Epidermal melanocyte (primary cell): Measurements from ENCODE around the gene OR5H14.
"Not testable (repeated sequence)": the region's sequence is repeated elsewhere in the genome, so short reads cannot be mapped to it uniquely, and the experiment has no call there.

Experiments
- DNase-seq: peaks from one replicate; pipeline ENCODE4 v3.0.0; 2011; ENCODE audit warnings: low spot score; ENCODE audit not compliant: insufficient read length

OR5H14 gene

DNA sequence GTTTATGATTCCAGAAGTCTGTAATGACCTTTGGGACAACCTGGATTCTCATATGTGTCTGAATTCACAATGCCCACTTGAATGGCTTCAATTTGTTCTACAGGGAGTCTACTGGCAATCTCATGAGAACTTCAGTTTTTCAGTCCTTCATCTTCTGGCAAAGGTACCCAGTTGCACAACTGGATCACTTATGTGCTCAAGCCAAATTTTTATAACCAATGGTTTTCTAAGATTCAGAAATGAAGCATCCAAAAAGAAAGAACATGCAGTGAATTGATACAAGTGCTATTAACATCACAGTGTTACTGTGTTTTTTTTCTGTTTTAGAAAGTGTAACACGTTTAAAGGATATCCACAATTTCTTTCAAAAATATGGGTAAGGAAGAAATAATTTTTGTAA is at the start of gene OR5H14:
TSS of gene OR5H14 (plus strand) at position 301 of the 400 bp plus-strand sequence. CDS start 1,907 bp downstream, outside the sequence.
- no peak for DNase-seq

DNA sequence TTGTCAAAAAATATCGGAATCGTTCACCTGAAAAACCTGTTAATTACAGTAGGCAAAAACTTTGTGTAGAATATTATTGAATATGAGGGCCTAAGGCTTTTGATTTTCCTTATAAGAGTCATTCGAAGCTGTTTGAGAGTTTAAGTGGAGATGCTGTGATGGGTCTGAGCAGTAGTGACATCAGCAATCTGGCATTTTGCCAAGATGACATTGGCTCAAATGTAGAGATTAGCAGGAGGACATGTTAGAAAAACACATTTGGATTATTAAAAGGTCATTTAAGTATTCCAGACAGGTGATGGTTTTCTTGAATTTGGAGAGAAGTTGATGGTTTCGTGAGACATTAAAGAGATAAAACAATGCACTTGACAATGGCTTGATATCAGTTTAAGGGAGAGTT is 47.4 kb upstream of the OR5H14 start:
- DNase-seq = no peak

DNA sequence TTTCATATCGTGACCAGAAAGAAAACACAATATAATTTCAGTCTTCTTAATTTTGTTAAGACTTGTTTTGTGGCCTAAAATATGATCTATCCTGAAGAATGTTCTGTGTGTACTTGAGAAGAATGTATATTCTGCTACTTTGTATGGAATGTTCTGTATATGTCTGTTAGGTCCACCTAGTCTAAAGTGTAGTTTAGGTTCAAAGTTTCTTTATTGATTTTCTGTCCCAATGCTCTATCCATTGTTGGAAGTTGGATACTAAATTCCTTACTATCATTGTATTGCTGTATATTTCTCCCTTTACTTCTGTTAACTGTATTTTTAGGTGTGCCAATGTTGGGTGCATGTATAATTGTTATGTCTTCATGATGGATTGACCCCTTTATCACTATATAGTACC is 39.1 kb upstream of the OR5H14 start:
- no peak for DNase-seq

DNA sequence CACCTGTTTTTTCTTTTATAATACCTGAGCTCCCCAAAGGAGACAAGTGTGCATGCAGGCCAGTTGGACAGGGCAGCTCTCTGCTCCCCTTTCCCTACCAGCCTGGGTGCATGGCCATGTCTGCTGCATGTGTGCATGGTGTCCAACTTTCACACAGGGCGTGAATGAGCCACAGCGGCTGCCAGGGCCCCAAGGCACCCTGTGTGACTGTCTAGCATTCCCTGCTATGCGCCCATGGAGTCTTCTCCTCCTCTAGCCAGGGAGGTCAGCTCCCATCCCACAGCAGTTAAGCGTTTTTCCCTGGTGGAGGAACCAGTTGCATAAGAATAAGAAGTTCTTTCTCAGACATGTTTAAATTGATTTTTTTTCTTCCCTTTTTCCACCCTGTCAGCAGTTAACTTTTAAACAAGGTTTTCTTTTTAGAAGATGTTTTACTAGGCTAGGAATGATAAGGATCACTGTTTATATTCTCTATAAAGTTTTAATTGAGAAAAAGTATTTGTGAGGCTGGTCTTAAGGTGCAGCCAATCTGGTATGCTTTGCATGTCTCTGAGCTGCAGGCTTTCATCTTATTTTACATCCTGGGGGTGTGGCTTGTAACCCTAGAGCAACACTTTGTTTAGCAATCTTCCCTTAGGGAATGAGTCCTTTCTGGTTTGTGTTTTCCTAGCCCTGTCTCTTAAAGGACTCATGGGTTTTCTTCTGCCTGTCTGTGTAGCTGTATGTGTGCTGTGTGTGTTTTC is 37.3 kb upstream of the OR5H14 start:
- DNase-seq = no peak

DNA sequence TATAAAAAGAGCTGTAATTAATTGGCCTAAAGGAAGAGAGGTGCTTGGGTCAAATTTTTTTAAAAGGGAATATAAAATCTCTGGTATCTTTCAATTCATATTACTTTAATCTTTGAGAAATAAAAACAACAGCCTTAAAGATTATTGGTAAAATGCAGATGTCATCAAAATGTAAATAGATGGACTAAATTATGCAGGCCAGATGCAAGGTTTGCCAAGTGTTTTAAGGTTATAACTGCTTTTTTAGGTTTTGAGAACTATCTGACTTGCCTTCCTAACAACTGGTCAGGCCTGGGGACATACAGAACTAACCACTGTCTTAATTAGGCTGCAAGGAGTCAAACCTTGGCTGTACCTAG is 36.8 kb upstream of the OR5H14 start:
- no peak for DNase-seq

DNA sequence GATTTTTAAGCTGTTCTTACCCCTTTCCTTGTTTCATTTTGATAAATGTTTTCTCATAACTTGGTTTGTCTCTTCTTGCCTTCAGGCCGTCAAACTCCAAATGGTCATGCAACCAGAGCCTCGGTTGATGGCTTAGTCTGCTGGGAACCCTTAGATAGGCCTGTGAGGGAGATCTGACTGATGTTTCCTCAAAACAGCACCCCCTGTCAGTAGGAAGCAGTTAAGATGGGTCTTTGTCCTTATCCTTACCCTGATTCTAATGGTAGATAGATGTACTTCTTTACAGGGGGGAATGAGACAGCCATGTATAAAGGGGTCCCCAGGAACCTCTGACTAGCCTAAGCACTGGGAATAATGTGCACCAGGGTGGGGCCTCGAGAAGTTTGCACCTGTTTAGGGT is 33.0 kb upstream of the OR5H14 start:
- DNase-seq = no peak

DNA sequence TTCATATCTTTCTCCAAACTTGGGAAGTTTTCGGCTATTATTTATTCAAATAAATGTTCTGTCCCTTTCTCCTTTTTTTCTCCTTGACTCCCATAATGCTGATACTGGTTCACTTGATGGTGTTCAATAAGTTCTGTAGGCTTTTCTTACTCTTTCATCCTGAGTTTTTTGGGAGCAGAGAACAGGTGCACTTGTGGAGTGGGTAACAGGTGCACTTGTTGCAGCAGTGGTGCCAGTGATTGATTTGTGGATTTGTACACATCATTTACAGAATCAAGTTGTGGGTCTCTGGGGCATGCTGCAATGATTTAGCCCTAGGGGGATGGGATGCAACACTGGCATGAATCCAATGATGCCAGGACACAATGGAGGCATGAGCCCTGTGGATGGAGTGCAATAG is 31.6 kb upstream of the OR5H14 start:
- no peak for DNase-seq

DNA sequence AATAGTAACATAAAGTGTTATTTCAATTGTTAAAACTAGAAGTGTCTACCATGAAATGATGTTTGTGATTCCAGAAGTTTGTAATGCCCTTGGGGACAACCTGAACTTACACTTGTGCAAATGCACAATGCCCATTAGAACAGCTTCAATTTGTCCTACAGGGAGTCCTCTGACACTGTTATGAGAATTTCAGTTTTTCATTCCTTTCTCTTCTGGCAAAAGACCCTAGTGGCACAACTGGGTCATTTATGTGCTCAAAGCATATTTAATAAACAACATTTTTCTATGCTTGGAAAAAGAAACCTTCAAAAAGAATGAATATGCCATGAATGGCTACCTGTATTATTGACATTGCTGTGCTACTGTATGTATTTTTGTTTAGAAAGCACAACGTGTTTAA is 16.9 kb upstream of the OR5H14 start, which contains the start of gene OR5H1:
TSS of gene OR5H1 (plus strand) at position 301 of the 400 bp plus-strand sequence. CDS start 1,977 bp downstream, outside the sequence.
- no peak for DNase-seq

DNA sequence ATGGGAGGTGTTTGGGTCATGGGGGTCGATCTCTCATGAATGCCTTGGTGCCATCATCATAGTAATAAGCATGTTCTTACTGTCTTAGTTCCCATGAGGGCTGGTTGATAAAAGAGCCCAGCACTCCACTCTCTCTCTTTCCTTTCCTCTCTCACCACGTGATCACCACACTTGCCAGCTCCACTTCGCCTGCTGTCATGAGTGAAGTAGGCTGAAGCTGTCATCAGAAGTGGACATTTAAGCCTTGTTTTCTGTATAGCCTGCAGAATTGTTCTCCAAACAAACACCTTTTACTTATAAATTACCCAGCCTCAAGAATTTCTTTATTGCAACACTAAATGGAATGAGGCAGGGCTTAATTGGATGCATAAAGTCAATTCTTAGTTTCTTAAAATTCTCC is 10.6 kb upstream of the OR5H14 start:
- no peak for DNase-seq

DNA sequence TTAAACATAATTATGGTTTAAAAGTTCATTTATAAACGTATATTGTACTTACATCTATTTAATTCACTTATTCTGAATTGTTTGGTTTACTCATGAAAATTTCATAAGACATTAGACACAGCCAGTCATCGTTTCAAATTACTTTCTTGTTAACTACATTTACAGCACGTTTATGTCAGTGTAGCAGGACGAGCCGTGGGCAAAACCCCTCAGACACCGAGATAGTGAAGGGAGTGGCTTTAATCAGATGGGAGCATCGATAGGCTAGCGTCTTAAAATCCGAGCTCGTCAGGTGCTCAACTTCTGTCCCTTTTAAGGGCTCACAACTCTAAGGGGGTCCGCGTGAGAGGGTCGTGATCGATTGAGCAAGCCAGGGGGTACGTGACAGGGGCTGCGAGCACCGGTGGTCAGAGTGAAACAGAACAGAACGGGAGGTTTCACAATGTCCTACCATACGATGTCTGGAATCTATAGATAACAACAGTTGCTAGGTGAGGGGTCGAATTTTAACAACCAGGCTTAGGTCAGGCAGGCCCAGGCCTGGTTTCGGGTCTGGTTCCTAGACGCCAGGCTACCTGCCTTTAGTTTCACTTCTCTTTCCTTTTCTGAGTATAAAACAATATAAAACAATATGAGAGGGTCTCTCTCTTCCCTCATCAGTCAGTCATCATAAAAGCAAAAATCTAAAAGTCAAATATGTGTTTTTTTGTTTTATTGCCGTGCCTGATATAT is 9.3 kb upstream of the OR5H14 start:
- not testable (repeated sequence) for DNase-seq

DNA sequence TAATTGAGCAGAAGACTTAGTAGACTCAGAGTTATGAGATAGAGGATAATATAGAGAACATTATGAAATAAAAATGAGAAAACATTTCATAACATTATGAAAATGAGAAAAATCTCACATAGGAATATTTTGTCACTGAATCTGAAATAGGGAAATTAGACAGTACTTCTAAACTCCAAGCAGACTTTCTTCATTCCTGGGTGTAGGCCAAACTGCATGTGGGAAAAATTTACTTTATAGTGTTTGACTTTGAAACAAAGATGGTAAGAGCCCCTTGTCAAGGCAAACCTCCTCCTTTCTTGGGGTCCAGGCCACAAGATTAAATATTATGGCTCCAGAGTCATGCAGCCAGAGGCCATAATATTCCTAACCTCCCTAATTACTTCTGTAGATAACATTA is 6.7 kb upstream of the OR5H14 start:
- no peak for DNase-seq

DNA sequence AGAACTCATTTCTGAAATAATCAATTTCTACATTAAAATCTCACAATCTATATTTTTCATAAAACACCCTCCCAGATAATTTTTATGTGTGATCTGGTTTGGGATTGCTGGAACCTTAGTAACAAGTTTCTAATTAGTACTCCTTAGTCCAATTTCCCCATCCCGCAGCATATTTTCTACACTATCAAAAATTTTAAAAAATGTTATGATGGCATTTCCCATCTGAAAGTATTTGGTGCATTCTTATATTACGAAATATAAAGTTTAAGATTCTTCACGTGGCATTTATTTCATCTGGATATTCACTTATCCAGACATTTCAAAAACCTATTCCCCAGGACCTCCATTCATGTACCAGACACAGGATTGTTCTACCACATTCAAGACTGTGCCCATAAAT is 1.5 kb downstream of the OR5H14 start:
- DNase-seq = no peak

DNA sequence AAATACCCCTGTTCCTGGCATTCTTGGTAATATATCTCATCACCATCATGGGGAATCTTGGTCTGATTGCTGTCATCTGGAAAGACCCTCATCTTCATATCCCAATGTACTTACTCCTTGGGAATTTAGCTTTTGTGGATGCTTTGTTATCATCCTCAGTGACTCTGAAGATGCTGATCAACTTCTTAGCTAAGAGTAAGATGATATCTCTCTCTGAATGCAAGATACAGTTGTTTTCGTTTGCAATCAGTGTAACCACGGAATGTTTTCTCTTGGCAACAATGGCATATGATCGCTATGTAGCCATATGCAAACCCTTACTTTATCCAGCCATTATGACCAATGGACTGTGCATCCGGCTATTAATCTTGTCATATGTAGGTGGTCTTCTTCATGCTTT is 2.2 kb downstream of the OR5H14 start:
- DNase-seq = not testable (repeated sequence)

DNA sequence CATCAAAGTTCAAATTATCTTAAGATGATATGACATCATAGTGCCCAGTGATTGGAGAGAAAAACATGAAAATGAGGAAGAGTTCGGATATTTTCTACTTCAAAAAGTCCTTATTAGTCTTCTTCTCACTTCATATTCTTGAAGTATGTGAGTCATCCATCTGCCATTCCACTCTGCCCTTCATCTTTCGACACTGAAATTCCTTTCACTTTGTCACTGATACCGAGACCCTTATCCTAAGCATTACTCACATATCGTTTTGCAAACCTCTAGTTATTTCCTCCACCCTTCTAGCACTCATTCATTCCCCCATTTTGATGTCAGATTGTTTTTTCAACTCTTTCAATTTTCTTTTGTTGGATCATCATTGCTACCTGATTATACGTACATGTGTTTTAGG is 4.0 kb downstream of the OR5H14 start:
- DNase-seq = no peak

DNA sequence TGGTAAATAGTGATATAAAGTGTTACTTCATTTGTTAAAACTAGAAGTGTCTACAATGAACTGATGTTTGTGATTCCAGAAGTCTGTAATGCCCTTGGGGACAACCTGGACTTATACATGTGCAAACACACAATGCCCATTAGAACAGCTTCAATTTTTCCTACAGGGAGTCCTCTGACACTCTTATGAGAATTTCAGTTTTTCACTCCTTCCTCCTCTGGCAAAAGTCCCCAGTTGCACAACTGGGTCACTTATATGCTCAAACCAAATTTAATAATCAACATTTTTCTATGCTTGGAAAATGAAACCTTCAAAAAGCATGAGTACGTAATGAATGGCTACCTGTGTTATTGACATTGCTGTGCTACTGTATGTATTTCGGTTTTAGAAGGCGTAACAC is 19.1 kb downstream of the OR5H14 start, which contains the start of gene OR5H15:
TSS of gene OR5H15 (plus strand) at position 301 of the 400 bp plus-strand sequence. CDS start 2,004 bp downstream, outside the sequence.
- DNase-seq = no peak

DNA sequence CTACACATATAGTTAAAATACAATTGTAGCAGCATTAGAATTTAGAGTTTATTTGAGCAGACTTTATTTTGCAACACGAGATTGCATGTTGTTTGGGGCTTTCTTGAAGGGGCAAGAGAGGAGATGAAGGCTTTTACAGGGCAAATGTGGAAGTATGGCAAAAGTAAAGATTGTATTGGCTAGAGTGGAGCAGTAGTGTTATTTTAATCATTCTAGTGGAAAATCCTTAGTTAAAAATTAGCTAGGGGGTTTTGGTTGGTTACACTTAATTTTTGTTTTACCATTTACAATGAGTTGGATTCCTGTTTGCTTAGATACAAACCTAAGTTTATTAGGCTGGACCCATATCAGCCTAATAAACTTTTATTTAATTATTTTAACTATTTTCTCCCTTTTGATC is 23.8 kb downstream of the OR5H14 start:
- no peak for DNase-seq

DNA sequence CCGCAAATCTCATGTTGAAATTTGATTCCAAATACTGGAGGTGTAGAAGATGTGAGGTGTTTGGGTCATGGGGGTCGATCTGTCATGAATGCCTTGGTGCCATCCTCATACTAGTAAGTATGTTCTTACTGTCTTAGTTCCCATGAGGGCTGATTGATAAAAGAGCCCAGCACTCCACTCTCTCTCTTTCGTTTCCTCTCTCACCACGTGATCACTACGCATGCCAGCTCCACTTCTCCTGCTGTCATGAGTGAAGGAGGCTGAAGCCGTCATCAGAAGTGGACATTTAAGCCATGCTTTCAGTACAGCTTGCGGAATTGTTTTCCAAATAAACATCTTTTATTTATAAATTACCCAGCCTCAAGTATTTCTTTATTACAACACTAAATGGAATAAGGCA is 25.3 kb downstream of the OR5H14 start:
- DNase-seq = no peak

DNA sequence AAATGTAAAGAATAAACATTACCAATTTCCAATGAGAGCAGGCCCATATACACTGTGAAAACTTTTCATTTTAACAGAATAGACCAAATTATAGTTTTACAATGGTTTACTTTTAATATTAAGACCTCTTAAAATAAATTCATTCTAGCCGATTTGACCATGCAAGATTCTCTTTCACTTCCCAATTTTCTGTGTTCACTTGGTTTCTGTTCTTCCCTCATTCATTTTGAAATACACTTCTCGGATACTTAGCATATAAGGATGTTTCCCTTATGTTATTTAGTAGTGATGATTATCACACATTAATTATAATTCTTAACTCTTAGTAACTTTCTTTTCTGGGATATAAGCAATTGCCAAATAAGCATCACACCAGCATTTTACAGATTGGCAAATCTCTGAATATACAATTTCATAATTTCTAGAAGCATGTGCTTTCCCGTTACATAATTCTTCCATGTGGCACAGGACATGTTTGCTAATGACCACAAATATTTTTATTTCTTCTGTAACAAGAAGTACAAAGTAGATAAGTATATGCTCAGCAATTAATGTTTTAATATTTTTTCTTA is 33.1 kb downstream of the OR5H14 start:
- DNase-seq = no peak

DNA sequence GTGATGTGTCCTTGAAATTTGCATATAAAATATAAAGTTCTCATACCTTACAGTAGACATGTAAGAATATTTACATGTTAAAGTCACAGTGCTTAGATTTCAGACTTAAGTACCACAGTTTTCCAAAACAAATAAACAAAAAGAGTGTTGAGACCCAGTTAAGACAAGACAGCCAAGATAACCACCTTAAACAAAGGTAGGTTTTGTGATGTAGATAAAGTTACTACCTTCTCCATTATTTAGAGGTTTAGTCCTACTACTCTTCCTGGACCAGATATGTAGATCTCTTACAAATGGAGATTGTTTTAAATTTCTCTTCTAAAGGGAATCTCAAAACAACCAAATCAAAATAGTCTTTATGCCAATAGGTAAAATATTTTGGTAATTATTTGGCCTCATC is 34.9 kb downstream of the OR5H14 start:
- no peak for DNase-seq

DNA sequence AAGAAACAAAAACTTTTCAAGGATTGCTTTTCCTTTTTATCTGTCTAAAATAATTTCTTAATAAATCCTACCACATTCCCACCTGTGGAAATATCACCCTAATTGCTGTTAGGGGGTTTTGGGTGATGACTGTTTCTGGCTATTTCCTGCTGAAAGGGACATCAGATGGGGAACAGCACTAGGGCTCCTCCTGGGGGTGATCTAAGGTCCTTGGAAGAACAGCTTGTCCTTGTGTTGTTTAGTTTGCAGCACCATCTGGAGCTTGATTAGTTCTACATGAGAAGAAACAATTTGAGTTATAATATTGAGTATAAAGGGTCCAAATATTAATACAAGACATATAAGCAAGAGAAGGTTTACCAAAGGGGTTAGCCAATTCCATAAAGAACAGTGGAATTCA is 37.9 kb downstream of the OR5H14 start:
- DNase-seq = no peak

DNA sequence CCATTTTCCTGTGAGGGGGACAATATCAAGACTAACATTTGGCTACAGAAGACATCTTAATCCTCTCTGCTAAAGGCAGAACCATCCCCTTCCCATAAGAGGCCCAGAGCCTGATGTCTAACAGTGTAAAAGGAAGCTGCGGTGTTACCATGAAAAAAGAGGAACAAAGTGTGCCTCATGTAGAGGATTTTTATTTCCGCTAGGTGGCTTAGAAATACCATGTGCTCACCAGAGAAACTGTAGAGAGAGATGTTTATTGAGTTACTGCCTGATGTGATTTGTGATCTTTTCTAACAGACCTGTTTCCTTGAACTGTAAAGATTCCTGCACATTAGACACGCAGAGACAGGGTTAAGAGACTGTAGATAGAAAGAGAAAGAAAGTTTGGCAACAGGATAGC is 41.3 kb downstream of the OR5H14 start:
- no peak for DNase-seq

DNA sequence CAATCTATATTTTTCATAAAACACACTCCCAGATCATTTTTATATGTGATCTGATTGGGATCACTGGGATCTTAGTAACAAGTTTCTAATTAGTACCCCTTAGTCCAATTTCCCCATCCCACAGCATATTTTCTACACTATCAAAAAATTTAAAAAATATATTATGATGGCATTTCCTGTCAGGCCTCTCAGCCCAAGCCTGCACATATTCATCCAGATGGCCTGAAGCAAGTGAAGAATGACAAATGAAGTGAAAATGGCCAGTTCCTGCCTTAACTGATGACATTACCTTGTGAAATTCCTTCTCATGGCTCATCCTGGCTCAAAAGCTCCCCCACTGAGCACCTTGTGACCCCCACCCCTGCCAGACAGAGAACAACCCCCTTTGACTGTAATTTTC is 43.6 kb downstream of the OR5H14 start:
- DNase-seq = not testable (repeated sequence)
